DND-41 (cell line): Measurements from ENCODE around the gene PHF19.

Experiments
- ATAC-seq: fragments of 200-7000 bp; cut with Tn5 transposase; 3 replicates; pipeline ENCODE4 v1.9.1; 2021; ENCODE audit warnings: low read depth; ENCODE audit not compliant: insufficient read depth
- DNase-seq: peaks from one replicate; pipeline ENCODE4 v3.0.0-alpha.2; 2020
- H2AFZ ChIP-seq: 2 replicates; pipeline ENCODE4 v1.6.0; 2012; ENCODE audit warnings: low read depth, low read length
- H3K27ac ChIP-seq: 2 replicates; pipeline ENCODE4 v1.5.1; 2012; ENCODE audit warnings: low read length, inconsistent platforms
- H3K27me3 ChIP-seq: fragments of 200-600 bp; sonication (generic); 2 replicates; pipeline ENCODE4 v1.6.0; 2012; ENCODE audit warnings: low read length, mild to moderate bottlenecking, inconsistent platforms; ENCODE audit not compliant: insufficient read depth, poor library complexity
- H3K36me3 ChIP-seq: 2 replicates; pipeline ENCODE4 v1.5.1; 2012; ENCODE audit warnings: low read length, inconsistent platforms; ENCODE audit not compliant: insufficient read depth
- H3K4me1 ChIP-seq: 2 replicates; pipeline ENCODE4 v1.5.1; 2012; ENCODE audit warnings: mild to moderate bottlenecking, low read length; ENCODE audit not compliant: insufficient read depth
- H3K4me2 ChIP-seq: 2 replicates; pipeline ENCODE4 v1.6.0; 2012; ENCODE audit warnings: mild to moderate bottlenecking, moderate library complexity, low read length, inconsistent platforms; ENCODE audit not compliant: insufficient read depth
- H3K4me3 ChIP-seq, 2 experiments: fragments of 200-600 bp in 1 of 2; shearing (Covaris generic) in 1 of 2; 2 replicates each; pipeline ENCODE4 v1.5.1; 2012 to 2016; ENCODE audit warnings: inconsistent platforms in 2 of 2, low read length in 2 of 2, mild to moderate bottlenecking in 2 of 2, low read depth in 1 of 2, moderate library complexity in 1 of 2
- H3K79me2 ChIP-seq: 2 replicates; pipeline ENCODE4 v1.6.0; 2012; ENCODE audit warnings: low read length, inconsistent platforms; ENCODE audit not compliant: insufficient read depth
- H3K9ac ChIP-seq: 2 replicates; pipeline ENCODE4 v1.6.0; 2012; ENCODE audit warnings: low read depth, mild to moderate bottlenecking, inconsistent platforms, low read length, moderate library complexity
- H3K9me3 ChIP-seq: 2 replicates; pipeline ENCODE4 v1.5.1; 2012; ENCODE audit warnings: low read length, moderate library complexity, mild to moderate bottlenecking, inconsistent platforms; ENCODE audit not compliant: insufficient read depth, severe bottlenecking
- H4K20me1 ChIP-seq: 2 replicates; pipeline ENCODE4 v1.6.0; 2012; ENCODE audit warnings: low read length; ENCODE audit not compliant: insufficient read depth
- EZH2 ChIP-seq: IDR thresholded peaks from 3 replicates; pipeline ENCODE4 v1.6.1; 2012; ENCODE audit warnings: borderline replicate concordance, low read depth, mild to moderate bottlenecking, moderate library complexity, low read length, inconsistent platforms; ENCODE audit not compliant: severe bottlenecking
- TF ChIP-seq, protein P1 (sequence below): IDR thresholded peaks from 2 replicates; pipeline ENCODE4 v1.5.1; 2012; ENCODE audit warnings: borderline replicate concordance, low read length, moderate library complexity, mild to moderate bottlenecking; ENCODE audit not compliant: poor library complexity, severe bottlenecking; ENCODE audit errors: extremely low read depth

The PHF19 gene

DNA sequence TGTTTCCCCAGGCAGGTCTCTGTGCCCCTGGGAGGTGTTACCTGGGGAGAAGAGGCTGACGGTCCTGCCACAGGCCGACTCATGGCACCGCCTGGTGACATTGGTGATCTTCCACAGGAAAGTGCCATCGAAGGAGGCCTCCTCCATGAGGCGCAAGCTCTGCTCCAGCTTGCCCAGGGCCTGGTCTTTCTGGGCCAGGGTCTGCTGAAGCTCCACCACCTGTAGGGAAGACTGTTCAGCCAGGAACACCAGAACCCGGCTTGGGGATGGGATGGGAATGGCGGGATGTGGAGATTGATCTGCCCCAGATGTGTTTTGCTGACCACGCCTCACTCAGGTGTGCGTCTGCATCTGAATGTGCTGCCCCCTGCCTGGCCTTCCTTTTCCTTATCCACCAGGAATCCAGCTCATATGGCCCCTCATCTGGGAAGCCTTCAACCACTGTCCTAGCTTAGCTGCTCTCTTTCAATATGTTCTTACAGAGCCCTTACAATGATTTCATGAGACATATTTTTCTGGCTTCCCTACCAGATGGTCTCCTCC lies 34.4 kb upstream of the PHF19 start:
- Histone ChIP-seq H3K36me3 (no peaks in the 10 kb centered on the region), H3K9ac (no peak overlapping the region), H3K4me1 (peaks cover 16% of the 10 kb centered on the region), H3K79me2 (no peaks in the 10 kb centered on the region), H2AFZ (no peak overlapping the region), H3K27me3 (no peaks in the 10 kb centered on the region), H3K4me3 (no peak overlapping the region), H3K9me3 (no peaks in the 10 kb centered on the region), H3K4me2 (no peak overlapping the region), H3K27ac (no peak overlapping the region), H4K20me1 (no peaks in the 10 kb centered on the region)
- ATAC-seq (no peak), DNase-seq (no peak)
- TF ChIP-seq EZH2: no peak
- TF ChIP-seq, protein P1, sequence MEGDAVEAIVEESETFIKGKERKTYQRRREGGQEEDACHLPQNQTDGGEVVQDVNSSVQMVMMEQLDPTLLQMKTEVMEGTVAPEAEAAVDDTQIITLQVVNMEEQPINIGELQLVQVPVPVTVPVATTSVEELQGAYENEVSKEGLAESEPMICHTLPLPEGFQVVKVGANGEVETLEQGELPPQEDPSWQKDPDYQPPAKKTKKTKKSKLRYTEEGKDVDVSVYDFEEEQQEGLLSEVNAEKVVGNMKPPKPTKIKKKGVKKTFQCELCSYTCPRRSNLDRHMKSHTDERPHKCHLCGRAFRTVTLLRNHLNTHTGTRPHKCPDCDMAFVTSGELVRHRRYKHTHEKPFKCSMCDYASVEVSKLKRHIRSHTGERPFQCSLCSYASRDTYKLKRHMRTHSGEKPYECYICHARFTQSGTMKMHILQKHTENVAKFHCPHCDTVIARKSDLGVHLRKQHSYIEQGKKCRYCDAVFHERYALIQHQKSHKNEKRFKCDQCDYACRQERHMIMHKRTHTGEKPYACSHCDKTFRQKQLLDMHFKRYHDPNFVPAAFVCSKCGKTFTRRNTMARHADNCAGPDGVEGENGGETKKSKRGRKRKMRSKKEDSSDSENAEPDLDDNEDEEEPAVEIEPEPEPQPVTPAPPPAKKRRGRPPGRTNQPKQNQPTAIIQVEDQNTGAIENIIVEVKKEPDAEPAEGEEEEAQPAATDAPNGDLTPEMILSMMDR: no peak

DNA sequence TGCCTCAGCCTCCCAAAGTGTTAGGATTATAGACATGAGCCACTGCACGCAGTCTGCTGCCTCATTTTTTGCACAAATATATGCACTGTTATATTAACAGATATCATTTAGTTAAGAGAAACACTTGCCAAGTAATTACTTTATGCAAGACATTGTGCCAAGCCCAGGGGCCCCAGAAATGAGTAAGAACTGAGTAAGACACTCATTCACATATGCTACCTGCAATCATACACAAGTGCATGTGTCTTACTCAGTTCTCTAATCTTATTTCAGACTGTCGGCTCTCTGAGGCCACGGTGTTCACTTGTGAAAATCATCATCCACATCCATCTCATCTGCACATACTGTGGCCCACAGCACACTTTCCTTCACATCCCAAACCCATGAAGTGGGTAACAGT lies 33.7 kb upstream of the PHF19 start:
- H3K9ac ChIP-seq: no peak overlapping the region
- H2AFZ ChIP-seq: no peak overlapping the region
- no peak overlapping the region for H3K4me3 ChIP-seq
- no peaks in the 10 kb centered on the region for H3K79me2 ChIP-seq
- H3K27ac ChIP-seq: no peak overlapping the region
- no peaks in the 10 kb centered on the region for H3K27me3 ChIP-seq
- H4K20me1 ChIP-seq: no peaks in the 10 kb centered on the region
- DNase-seq (no peak), ATAC-seq (no peak)
- no peak for TF ChIP-seq EZH2
- TF ChIP-seq, protein P1: no peak
- peaks cover 9% of the 10 kb centered on the region for H3K4me1 ChIP-seq
- H3K36me3 ChIP-seq: no peaks in the 10 kb centered on the region
- no peaks in the 10 kb centered on the region for H3K9me3 ChIP-seq
- no peak overlapping the region for H3K4me2 ChIP-seq

DNA sequence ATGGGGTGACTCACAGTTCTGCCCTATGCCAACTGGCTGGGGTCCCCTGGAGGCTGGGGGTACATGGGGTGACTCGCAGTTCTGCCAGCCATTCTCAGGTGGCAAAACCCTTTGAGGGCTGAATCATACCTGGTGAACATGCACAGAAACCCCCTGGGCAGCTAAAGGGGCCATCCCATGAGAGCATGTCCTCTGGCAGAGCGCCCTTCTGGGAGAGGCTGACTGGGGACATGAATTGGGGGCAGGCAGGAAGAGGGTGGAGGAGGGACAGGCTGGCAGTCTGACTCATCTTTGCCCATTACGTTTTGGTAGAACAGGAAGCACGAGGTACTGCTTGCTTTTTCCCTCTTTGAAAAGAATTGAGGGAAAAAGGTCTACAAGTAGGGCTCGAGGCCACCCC lies 32.9 kb upstream of the PHF19 start:
- H4K20me1 ChIP-seq: no peaks in the 10 kb centered on the region
- H3K4me1 ChIP-seq: peaks cover 9% of the 10 kb centered on the region
- no peak overlapping the region for H2AFZ ChIP-seq
- no peaks in the 10 kb centered on the region for H3K27me3 ChIP-seq
- H3K79me2 ChIP-seq: no peaks in the 10 kb centered on the region
- TF ChIP-seq EZH2: no peak
- TF ChIP-seq, protein P1: no peak
- DNase-seq (peak; percentile 46), ATAC-seq (peak; percentile 75)
- no peak overlapping the region for H3K4me3 ChIP-seq
- no peak overlapping the region for H3K9ac ChIP-seq
- H3K27ac ChIP-seq: 0 out of 2 replicates have a peak overlapping the region, but pooled peaks have one; percentile 1
- no peak overlapping the region for H3K4me2 ChIP-seq
- H3K9me3 ChIP-seq: no peaks in the 10 kb centered on the region
- H3K36me3 ChIP-seq: no peaks in the 10 kb centered on the region
